SK-N-SH treated with all-trans-retinoic acid at 6 μM for 48 hours (cell line): ENCODE results near the gene RHCE.
"Not testable (repeated sequence)": the region's sequence is repeated elsewhere in the genome, so short reads cannot be mapped to it uniquely, and the experiment has no call there.

Source experiments
- BACH2 ChIP-seq: fragments of 250-450 bp; sonication (Bioruptor Pico); IDR thresholded peaks from 2 replicates; pipeline ENCODE4 v1.9.0; 2021; ENCODE audit warnings: mild to moderate bottlenecking, borderline replicate concordance
- CREB5 ChIP-seq: fragments of 250-450 bp; sonication (Bioruptor Pico); IDR thresholded peaks from 2 replicates; pipeline ENCODE4 v1.5.1; 2020; ENCODE audit warnings: low read depth, mild to moderate bottlenecking, moderate library complexity
- CSRNP3 ChIP-seq: fragments of 250-450 bp; sonication (Bioruptor Pico); IDR thresholded peaks from 2 replicates; pipeline ENCODE4 v1.5.1; 2021; ENCODE audit warnings: mild to moderate bottlenecking, moderate library complexity
- GLIS3 ChIP-seq: fragments of 250-450 bp; sonication (Bioruptor Pico); IDR thresholded peaks from 2 replicates; pipeline ENCODE4 v1.5.0; 2020; ENCODE audit warnings: mild to moderate bottlenecking, moderate library complexity
- OSR1 ChIP-seq: fragments of 250-450 bp; sonication (Bioruptor Pico); IDR thresholded peaks from 2 replicates; pipeline ENCODE4 v1.8.0; 2022; ENCODE audit warnings: moderate library complexity, mild to moderate bottlenecking, inconsistent platforms
- PATZ1 ChIP-seq: fragments of 250-450 bp; sonication (Bioruptor Pico); IDR thresholded peaks from 2 replicates; pipeline ENCODE4 v1.8.0; 2020; ENCODE audit warnings: mild to moderate bottlenecking, moderate library complexity, borderline replicate concordance
- RARB ChIP-seq: fragments of 250-450 bp; sonication (Bioruptor Pico); IDR thresholded peaks from 2 replicates; pipeline ENCODE4 v1.8.0; 2021; ENCODE audit warnings: mild to moderate bottlenecking, moderate library complexity
- ZFP30 ChIP-seq: fragments of 450-650 bp; formaldehyde crosslinking; IDR thresholded peaks from 2 replicates; pipeline ENCODE4 v1.5.0; 2022; ENCODE audit warnings: mild to moderate bottlenecking, moderate library complexity
- ZNF8 ChIP-seq: fragments of 450-650 bp; formaldehyde crosslinking; IDR thresholded peaks from 2 replicates; pipeline ENCODE4 v1.5.0; 2020; ENCODE audit warnings: mild to moderate bottlenecking, moderate library complexity

DNA sequence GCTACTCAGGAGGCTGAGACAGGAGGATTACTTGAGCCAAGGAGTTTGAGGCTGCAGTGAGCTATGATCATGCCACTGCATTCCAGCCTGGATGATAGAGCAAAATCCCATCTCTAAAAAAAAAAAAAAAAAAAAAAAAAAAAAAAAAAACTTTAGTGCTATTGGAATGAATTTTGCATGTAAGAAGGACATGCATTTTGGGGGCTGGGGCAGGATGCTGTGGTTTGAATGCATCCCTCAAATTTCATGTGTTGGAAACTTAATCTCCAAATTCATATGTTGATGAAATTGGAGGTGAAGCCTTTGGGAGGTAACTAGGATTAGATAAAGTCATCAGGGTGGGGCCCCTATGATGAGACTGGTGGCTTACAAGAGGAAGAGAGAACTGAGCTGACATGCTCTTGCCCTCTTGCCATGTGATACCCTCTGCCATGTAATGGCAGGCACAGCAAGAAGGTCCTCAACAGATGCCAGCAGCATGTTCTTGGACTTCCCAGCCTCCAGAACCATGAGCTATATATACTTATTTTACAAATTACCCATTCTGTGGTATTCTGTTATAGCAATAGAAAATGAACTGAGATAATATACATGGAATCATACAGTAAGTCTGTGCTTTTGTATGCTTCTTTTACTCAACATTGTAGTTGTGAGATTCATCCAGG is 107.7 kb downstream of the RHCE start:
- not testable (repeated sequence) for TF ChIP-seq CREB5 (CRISPR knock-in tag); RARB (CRISPR knock-in tag); GLIS3; PATZ1; ZNF8; ZFP30 (CRISPR knock-in tag); BACH2 (CRISPR knock-in tag); CSRNP3 (CRISPR knock-in tag); OSR1 (CRISPR knock-in tag)
